ENCODE data around the gene FREM1.

- TF ChIP-seq CTCF (conservative IDR thresholded peaks at IDR 0.05) (no peak), EZH2 (IDR thresholded peaks at IDR 0.05; ENCODE audit: low read depth) (no peak)
Observed at GRCh38 chr9:14710804-14711203, 199.4 kb downstream of the FREM1 start.
